Glutamatergic neuron (in vitro differentiated cells): ENCODE measurements around the gene TBC1D8. TPM values are rescaled to one million over a fixed set of nuclear protein-coding genes. Genes with fewer than 3 reads are reported as not detected.
"Not testable (repeated sequence)": the region's sequence is repeated elsewhere in the genome, so short reads cannot be mapped to it uniquely, and the experiment has no call there.

Experiments
- DNase-seq: peaks from one replicate; pipeline ENCODE4 v3.0.0; 2022
- H3K27ac Mint-ChIP-seq: one replicate; pipeline ENCODE4 v1.8.0; 2020; ENCODE audit warnings: mild to moderate bottlenecking, mixed read lengths, inconsistent platforms; ENCODE audit not compliant: unreplicated experiment
- H3K27me3 Mint-ChIP-seq: one replicate; pipeline ENCODE4 v1.8.0; 2020; ENCODE audit warnings: mild to moderate bottlenecking, moderate library complexity, mixed read lengths, inconsistent platforms; ENCODE audit not compliant: unreplicated experiment
- H3K36me3 Mint-ChIP-seq: one replicate; pipeline ENCODE4 v1.8.0; 2020; ENCODE audit warnings: mild to moderate bottlenecking, mixed read lengths, inconsistent platforms; ENCODE audit not compliant: unreplicated experiment
- H3K4me1 Mint-ChIP-seq: one replicate; pipeline ENCODE4 v1.8.0; 2020; ENCODE audit warnings: mild to moderate bottlenecking, low read depth, mixed read lengths, inconsistent platforms; ENCODE audit not compliant: unreplicated experiment
- H3K4me3 Mint-ChIP-seq: one replicate; pipeline ENCODE4 v1.8.0; 2020; ENCODE audit warnings: mild to moderate bottlenecking, mixed read lengths, inconsistent platforms; ENCODE audit not compliant: unreplicated experiment
- H3K9me3 Mint-ChIP-seq: one replicate; pipeline ENCODE4 v1.8.0; 2020; ENCODE audit warnings: mild to moderate bottlenecking, moderate library complexity, mixed read lengths, inconsistent platforms; ENCODE audit not compliant: unreplicated experiment
- total RNA-seq: library from RNA; stranded (reverse); fragmentation: NEBNext Ultra II Directional; extraction: Animal tissue kit (Norgen Biotek cat#: 25700); gene quantifications from one replicate; pipeline ENCODE4 v1.2.1, GENCODE V29; 2021; ENCODE audit not compliant: unreplicated experiment
- TF ChIP-seq, protein P1 (sequence below): fragments of 200-600 bp; sonication (generic); IDR thresholded peaks from one replicate; pipeline ENCODE4 v1.5.0; 2021; ENCODE audit not compliant: partially characterized antibody, unreplicated experiment

The TBC1D8 gene
- total RNA-seq, 1 donor from 2014 or later, result 14.6 TPM

DNA sequence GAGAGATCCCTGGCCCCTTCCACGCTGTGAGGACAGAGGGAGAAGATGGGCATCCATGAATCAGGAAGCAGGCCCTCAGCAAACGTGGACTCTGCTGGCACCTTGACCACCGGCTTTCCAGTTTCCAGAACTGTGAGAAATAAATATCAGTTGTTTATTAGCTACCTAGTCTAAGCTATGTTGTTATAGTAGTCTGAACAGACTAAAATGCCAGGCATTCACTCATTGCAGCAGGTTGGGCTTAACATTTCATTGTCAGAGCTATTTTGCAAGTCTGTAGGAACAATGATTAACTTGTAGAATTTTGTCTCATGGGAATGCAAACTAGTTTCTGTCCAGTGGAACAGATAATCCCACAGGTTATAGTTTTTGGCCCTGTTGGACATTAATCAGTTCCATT is 24.8 kb upstream of the TBC1D8 start:
- TF ChIP-seq, protein P1, sequence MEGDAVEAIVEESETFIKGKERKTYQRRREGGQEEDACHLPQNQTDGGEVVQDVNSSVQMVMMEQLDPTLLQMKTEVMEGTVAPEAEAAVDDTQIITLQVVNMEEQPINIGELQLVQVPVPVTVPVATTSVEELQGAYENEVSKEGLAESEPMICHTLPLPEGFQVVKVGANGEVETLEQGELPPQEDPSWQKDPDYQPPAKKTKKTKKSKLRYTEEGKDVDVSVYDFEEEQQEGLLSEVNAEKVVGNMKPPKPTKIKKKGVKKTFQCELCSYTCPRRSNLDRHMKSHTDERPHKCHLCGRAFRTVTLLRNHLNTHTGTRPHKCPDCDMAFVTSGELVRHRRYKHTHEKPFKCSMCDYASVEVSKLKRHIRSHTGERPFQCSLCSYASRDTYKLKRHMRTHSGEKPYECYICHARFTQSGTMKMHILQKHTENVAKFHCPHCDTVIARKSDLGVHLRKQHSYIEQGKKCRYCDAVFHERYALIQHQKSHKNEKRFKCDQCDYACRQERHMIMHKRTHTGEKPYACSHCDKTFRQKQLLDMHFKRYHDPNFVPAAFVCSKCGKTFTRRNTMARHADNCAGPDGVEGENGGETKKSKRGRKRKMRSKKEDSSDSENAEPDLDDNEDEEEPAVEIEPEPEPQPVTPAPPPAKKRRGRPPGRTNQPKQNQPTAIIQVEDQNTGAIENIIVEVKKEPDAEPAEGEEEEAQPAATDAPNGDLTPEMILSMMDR, result no peak
- H3K4me3 Mint-ChIP-seq, result no peak overlapping the region
- H3K4me1 Mint-ChIP-seq, result peaks cover 2% of the 10 kb centered on the region
- H3K27ac Mint-ChIP-seq, result no peak overlapping the region
- peaks cover 5% of the 10 kb centered on the region for H3K36me3 Mint-ChIP-seq
- H3K27me3 Mint-ChIP-seq, result no peaks in the 10 kb centered on the region
- DNase-seq, result no peak
- H3K9me3 Mint-ChIP-seq, result peaks cover 3% of the 10 kb centered on the region

DNA sequence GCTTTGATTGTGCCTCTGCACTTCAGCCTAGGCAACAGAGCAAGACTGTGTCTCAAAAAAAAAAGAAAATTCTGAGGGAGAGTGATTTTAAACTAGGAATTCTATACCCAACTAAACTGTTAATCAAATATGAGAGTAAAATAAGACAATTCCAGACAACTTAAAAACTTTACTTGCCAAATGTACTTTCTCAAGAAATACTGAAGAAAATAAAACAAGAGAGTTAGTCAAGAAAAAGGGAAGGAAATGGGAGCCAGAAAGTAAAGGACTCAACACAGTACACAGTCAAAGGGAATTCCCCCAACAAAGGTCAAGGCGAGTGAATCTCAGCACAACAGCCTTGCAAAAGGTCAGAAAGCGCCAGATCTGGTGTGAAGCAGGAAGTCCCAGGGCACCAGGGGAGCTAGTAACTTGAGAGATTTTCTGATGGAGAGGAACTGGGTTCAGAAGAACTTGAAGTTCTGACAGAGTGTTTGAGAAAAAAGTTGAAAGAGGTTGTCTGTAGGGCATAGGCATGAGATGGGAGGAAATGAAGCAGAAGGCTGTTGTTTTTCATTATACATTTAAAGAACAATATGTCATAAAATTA is 22.6 kb upstream of the TBC1D8 start:
- Mint-ChIP-seq H3K27ac (no peak overlapping the region), H3K4me3 (no peak overlapping the region), H3K4me1 (peaks cover 2% of the 10 kb centered on the region), H3K36me3 (peaks cover 13% of the 10 kb centered on the region), H3K27me3 (peaks cover 5% of the 10 kb centered on the region), H3K9me3 (peaks cover 8% of the 10 kb centered on the region)
- DNase-seq, result no peak
- TF ChIP-seq, protein P1, result no peak

GRCh38 chr2:101169822-101170221 is 18.6 kb upstream of the TBC1D8 start:
- H3K36me3 Mint-ChIP-seq, result peaks cover 27% of the 10 kb centered on the region
- H3K4me1 Mint-ChIP-seq, H3K4me3 Mint-ChIP-seq, H3K27ac Mint-ChIP-seq, H3K27me3 Mint-ChIP-seq, DNase-seq: not testable (repeated sequence)
- peaks cover 11% of the 10 kb centered on the region for H3K9me3 Mint-ChIP-seq

GRCh38 chr2:101168706-101169105 is 17.5 kb upstream of the TBC1D8 start:
- DNase-seq, result no peak
- Mint-ChIP-seq H3K27ac (no peak overlapping the region), H3K4me1 (no peaks in the 10 kb centered on the region), H3K27me3 (peaks cover 6% of the 10 kb centered on the region), H3K36me3 (peaks cover 24% of the 10 kb centered on the region), H3K4me3 (no peak overlapping the region), H3K9me3 (peaks cover 11% of the 10 kb centered on the region)
- TF ChIP-seq, protein P1, result no peak

DNA sequence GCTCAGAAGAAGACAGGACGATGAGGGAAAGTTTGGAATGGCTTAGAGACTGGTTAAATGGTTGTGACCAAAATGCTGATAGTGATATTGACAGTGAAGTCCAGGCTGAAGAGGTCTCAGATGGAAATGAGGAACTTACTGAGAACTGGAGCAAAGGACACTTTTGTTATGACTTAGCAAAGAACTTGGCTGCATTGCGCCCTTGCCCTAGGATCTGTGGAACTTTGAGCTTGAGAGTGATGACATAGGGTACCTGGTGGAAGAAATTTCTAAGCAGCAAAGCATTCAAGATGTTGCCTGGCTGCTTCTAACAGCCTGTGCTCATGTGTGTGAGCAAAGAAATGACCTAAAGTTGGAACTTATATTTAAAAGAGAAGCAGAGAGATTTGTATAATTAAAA is 16.4 kb upstream of the TBC1D8 start:
- H3K27ac Mint-ChIP-seq, H3K4me3 Mint-ChIP-seq, H3K4me1 Mint-ChIP-seq, DNase-seq, H3K27me3 Mint-ChIP-seq: not testable (repeated sequence)
- H3K36me3 Mint-ChIP-seq, result peaks cover 22% of the 10 kb centered on the region
- H3K9me3 Mint-ChIP-seq, result peaks cover 11% of the 10 kb centered on the region

GRCh38 chr2:101164021-101164420 is 12.8 kb upstream of the TBC1D8 start:
- H3K9me3 Mint-ChIP-seq, result peaks cover 6% of the 10 kb centered on the region
- no peak overlapping the region for H3K27ac Mint-ChIP-seq
- H3K36me3 Mint-ChIP-seq, result peaks cover 16% of the 10 kb centered on the region
- no peak overlapping the region for H3K4me3 Mint-ChIP-seq
- no peak for DNase-seq
- H3K27me3 Mint-ChIP-seq, result peaks cover 3% of the 10 kb centered on the region
- TF ChIP-seq, protein P1, result no peak
- no peaks in the 10 kb centered on the region for H3K4me1 Mint-ChIP-seq
